Bronchial smooth muscle cell (primary cell): ENCODE measurements around the gene KLK4. TPM values are rescaled to one million over a fixed set of nuclear protein-coding genes. Genes with fewer than 3 reads are reported as not detected.

Experiments
- total RNA-seq: library from RNA; depleted of rRNA; stranded (reverse); fragments of >200 nt; gene quantifications from 2 replicates; pipeline ENCODE4 v1.2.1, GENCODE V29; 2014

Gene KLK4, protein sequence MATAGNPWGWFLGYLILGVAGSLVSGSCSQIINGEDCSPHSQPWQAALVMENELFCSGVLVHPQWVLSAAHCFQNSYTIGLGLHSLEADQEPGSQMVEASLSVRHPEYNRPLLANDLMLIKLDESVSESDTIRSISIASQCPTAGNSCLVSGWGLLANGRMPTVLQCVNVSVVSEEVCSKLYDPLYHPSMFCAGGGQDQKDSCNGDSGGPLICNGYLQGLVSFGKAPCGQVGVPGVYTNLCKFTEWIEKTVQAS
- not detected in 2 replicates for total RNA-seq

DNA sequence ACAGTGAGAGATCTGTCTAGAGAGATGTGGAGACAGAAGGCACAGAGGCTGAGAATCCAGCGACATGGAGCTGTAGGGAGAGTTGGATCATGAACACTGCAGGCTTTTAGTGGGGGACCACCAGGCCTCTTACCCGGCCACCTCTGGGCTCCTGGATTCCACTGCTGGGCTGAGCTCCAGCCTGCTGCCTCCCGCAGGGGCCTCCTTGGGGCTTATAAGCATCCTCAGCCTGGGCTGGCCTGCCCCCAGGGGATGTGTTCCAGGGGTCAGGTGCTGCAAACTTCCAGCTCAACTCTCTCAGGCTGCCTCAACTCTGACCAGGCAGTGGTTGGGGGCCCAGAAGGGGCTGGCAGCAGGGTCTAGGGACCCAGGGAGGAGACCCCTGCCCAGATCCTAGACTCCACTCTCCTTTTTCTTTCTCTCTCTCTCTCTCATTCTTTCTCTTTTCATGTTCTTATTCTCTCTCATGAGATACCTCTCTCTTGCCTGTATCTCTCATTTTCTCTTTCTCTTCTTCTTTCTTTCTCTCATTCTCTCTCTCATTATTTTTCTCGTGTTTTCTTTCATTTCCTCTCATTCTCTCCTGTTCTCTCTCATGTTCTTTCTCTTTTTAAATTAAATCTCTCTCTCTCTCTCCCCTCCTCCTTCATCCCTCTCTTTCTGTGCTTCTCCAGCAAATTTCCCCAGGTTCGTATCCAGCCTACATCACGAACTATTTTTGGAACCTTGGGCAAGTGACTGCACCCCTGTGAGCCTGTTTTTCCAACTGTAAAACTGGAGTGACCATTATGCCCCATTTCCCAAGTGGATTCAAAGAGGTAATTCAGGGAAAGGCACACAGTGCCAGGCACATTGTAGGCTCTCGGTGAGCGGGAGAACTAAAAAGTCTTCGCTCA, at the start of gene KLK4:
TSS of gene KLK4 (minus strand) at position 190 of the 896 bp plus-strand sequence. CDS start 657 bp downstream, outside the sequence.

DNA sequence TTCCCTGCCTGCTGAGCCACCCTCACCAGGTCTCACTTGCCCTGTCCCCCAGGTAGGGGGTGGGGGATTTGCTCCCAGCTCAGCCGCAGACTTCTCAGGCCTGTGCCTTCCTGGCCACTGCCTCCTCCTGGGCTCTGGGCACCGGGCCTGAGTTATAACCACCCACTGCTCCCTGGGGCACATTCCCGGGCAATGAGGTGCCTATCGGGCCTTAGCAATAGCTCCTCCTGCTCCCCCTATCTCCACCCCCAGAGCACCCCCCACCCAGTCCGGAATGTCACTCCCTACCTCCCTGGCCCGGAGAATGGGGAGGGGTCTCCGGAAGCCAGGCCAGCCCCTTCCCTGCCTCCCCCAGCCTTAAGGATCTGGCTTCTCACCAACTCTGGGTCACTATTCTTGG, 41.7 kb upstream of the KLK4 start, which contains the start of gene KLK5:
TSS of gene KLK5 (minus strand) at position 129 of the 400 bp plus-strand sequence. CDS start 381 bp downstream, outside the sequence.

DNA sequence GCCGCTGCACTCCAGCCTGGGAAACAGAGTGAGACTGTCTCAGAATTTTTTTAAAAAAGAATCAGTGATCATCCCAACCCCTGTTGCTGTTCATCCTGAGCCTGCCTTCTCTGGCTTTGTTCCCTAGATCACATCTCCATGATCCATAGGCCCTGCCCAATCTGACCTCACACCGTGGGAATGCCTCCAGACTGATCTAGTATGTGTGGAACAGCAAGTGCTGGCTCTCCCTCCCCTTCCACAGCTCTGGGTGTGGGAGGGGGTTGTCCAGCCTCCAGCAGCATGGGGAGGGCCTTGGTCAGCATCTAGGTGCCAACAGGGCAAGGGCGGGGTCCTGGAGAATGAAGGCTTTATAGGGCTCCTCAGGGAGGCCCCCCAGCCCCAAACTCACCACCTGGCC, 38.1 kb downstream of the KLK4 start, which contains the start of gene KLK2:
TSS of gene KLK2 (plus strand) at position 384 of the 400 bp plus-strand sequence. CDS start 35 bp downstream, outside the sequence.

Other genes starting within 250 kb of the KLK4 start
- gene SHANK1, start 191.6 kb downstream of the KLK4 start, total RNA-seq = 0.60 and 3.3 TPM in 2 replicates
- 21.3 and 46.3 TPM in 2 replicates for gene CLEC11A, start 188.0 kb downstream of the KLK4 start, total RNA-seq
- gene GPR32, start 140.9 kb downstream of the KLK4 start, total RNA-seq = not detected in 2 replicates
- gene ACP4, start 121.0 kb downstream of the KLK4 start, total RNA-seq = not detected in 2 replicates
- not detected in 2 replicates for gene KLK1, start 87.6 kb downstream of the KLK4 start, total RNA-seq
- gene KLK15, start 77.8 kb downstream of the KLK4 start, total RNA-seq = 0.09 TPM in 1 of 2 replicates, not detected in the other
- 0.09 TPM in 1 of 2 replicates, not detected in the other for gene KLK3, start 56.5 kb downstream of the KLK4 start, total RNA-seq
- not detected in 2 replicates for gene KLK2, start 38.0 kb downstream of the KLK4 start, total RNA-seq
- 0.34 TPM in 1 of 2 replicates, not detected in the other for gene KLK5, start 41.6 kb upstream of the KLK4 start, total RNA-seq
- gene KLK6, start 58.2 kb upstream of the KLK4 start, total RNA-seq = not detected in 2 replicates
- gene KLK7, start 72.5 kb upstream of the KLK4 start, total RNA-seq = not detected in 2 replicates
- not detected in 2 replicates for gene KLK8, start 90.2 kb upstream of the KLK4 start, total RNA-seq
- not detected in 2 replicates for gene KLK10, start 108.3 kb upstream of the KLK4 start, total RNA-seq
- 0.17 TPM in 1 of 2 replicates, not detected in the other for gene KLK11, start 115.2 kb upstream of the KLK4 start, total RNA-seq
- not detected in 2 replicates for gene KLK12, start 123.6 kb upstream of the KLK4 start, total RNA-seq
- gene KLK13, start 153.7 kb upstream of the KLK4 start, total RNA-seq = not detected in 2 replicates
- gene KLK14, start 171.5 kb upstream of the KLK4 start, total RNA-seq = not detected in 2 replicates
- gene CTU1, start 197.0 kb upstream of the KLK4 start, total RNA-seq = 2.4 and 4.3 TPM in 2 replicates
- gene SIGLEC9, start 213.5 kb upstream of the KLK4 start, total RNA-seq = under 0.01 TPM in 1 of 2 replicates, not detected in the other
- gene SIGLEC7, start 230.9 kb upstream of the KLK4 start, total RNA-seq = not detected in 2 replicates